Activated naive CD8-positive, alpha-beta T cell treated with anti-CD3 and anti-CD28 coated beads for 36 hours (primary cell): ENCODE data around the gene CASKIN1. TPM values are rescaled to one million over a fixed set of nuclear protein-coding genes. Genes with fewer than 3 reads are reported as not detected.
A peak's percentile ranks its signal among the peaks of the same experiment; 100 is the strongest.

ENCODE experiments used
- DNase-seq: peaks from one replicate; pipeline ENCODE4 v3.0.0; 2021
- H3K27ac Mint-ChIP-seq: one replicate; pipeline ENCODE4 v1.8.0; 2022; ENCODE audit warnings: mild to moderate bottlenecking, moderate library complexity, mixed read lengths
- H3K27me3 Mint-ChIP-seq: one replicate; pipeline ENCODE4 v1.8.0; 2022; ENCODE audit warnings: mild to moderate bottlenecking, mixed read lengths
- H3K36me3 Mint-ChIP-seq: one replicate; pipeline ENCODE4 v1.8.0; 2021; ENCODE audit warnings: mild to moderate bottlenecking, mixed read lengths
- H3K4me1 Mint-ChIP-seq: one replicate; pipeline ENCODE4 v1.8.0; 2021; ENCODE audit warnings: mixed read lengths
- H3K4me3 Mint-ChIP-seq: one replicate; pipeline ENCODE4 v1.8.0; 2022; ENCODE audit warnings: mild to moderate bottlenecking, moderate library complexity, mixed read lengths
- H3K9me3 Mint-ChIP-seq: one replicate; pipeline ENCODE4 v1.8.0; 2022; ENCODE audit warnings: mixed read lengths
- total RNA-seq, 2 experiments: library from RNA; stranded (reverse); gene quantifications; one replicate each; pipeline ENCODE4 v1.2.3, GENCODE V29; 2021

The CASKIN1 gene
- total RNA-seq, 2 experiments from 2014 or later: 1.8 to 3.4 TPM

DNA sequence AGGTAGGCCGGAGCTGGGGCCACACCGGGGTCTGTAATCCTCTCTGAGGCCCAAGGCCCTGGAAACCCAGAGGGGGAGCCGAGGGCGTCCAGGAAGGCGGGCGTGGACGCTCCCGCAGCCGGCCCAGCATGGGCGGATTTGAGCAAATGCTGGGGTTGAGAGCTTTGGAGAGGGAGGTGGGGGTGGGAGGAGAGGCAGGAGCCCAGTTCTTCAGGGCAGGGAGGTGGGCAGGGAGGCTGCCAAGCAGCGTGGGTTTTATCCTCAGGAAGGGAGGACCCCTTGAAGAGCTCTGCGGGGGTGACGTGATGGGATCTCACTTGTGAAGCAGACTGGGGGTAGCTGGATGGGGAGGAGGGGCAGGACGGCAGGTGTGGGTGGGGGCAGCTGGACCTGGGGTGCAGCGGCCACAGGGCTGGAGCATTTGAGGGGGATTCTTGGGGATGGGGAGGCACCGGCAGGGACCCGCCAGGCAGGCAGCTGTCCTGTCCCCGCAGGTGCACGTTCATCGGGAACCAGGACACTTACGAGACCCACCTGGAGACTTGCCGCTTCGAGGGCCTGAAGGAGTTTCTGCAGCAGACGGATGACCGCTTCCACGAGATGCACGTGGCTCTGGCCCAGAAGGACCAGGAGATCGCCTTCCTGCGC, 23.6 kb downstream of the CASKIN1 start:
- no peak overlapping the region for H3K4me3 Mint-ChIP-seq
- H3K9me3 Mint-ChIP-seq: no peaks in the 10 kb centered on the region
- H3K27ac Mint-ChIP-seq: no peak overlapping the region
- H3K4me1 Mint-ChIP-seq: no peaks in the 10 kb centered on the region
- peaks cover 11% of the 10 kb centered on the region for H3K36me3 Mint-ChIP-seq
- no peaks in the 10 kb centered on the region for H3K27me3 Mint-ChIP-seq
- no peak for DNase-seq

DNA sequence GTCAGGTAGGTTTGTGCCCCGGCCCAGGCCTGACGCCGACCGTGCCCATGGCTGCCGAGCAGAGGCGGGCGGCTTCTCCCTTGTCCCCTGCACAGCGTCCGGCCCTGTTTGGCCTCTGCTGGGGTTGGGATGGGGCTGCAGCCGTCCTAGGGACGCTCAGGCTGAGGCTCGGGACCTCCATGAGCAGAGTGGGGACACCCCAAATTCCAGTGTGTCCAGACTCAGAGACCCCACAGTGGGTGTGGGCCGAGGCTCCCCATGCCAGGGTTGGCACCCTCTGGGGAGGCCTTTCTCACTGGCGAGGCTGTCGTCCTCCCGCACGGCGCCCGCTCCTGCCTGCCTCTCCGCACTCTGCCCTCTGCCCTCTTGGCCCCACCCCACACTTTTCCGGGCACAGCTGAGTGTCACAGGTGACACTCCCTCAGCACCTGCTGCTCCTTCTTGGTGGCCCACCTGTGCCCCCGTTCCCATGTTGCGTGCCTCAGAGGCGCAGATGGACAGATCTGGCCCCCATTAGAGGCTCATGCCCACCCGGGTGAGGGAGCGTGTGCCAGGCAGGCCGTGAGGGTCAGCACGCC, 24.7 kb downstream of the CASKIN1 start:
- DNase-seq: no peak
- Mint-ChIP-seq H3K9me3 (no peaks in the 10 kb centered on the region), H3K4me3 (no peak overlapping the region), H3K27me3 (no peaks in the 10 kb centered on the region), H3K36me3 (peaks cover 6% of the 10 kb centered on the region), H3K4me1 (no peaks in the 10 kb centered on the region), H3K27ac (no peak overlapping the region)

DNA sequence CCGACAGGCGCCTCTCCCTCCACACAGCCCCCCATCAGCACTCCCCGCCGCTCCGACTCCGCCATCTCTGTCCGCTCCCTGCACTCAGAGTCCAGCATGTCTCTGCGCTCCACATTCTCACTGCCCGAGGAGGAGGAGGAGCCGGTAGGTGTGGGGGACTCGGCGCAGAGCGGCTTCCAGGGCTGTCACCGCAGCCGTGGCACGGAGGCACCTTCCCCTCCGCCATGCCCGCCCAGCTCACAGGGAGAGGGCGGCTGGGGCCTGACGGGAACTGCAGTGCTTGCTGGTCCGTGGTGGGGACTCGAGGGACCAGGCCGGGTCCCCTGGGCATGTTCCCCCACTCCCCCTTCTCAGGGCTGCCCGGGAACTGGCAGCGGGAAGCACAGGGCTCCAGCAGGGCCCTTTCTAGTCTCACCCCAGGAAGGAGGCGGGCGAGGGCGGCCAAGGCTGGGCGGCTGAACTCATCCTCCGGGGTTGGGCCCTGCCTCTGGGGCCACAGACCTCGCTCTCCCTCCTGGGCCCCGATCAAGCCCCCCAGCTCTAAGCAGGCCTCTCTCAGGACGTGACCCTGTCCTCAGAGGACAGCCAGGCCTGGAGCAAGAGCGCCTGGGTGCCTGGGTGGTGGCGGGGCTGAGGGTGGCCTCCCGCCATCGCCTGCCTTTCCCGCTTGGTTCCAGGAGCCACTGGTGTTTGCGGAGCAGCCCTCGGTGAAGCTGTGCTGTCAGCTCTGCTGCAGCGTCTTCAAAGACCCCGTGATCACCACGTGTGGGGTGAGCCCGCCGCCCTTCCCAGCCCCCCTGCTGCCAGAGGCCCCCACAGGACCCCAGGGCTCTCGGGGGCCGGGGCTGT, 25.6 kb downstream of the CASKIN1 start:
- Mint-ChIP-seq H3K4me1 (no peaks in the 10 kb centered on the region), H3K27me3 (no peaks in the 10 kb centered on the region), H3K4me3 (no peak overlapping the region), H3K27ac (no peak overlapping the region), H3K9me3 (no peaks in the 10 kb centered on the region), H3K36me3 (peaks cover 10% of the 10 kb centered on the region)
- no peak for DNase-seq

DNA sequence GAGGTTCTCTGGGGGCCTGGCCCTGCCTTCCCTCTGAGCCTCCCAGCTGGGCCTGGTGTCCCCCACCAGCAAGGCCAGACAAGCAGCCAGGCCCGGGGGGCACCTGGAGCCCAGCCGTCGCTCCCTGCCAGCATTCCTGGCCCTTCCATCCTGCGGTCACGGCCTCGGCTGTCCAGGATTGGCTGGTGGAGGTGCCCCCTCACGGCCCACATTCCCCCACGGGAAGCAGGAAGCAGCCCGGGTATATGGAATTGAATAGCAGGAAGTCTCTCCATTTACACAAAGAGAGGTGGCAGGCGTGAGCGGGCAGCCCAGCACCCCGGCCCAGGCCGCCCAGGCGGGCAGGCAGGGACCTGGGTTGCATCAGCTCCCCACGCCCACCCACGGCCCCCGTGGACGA, 26.3 kb downstream of the CASKIN1 start:
- H3K4me1 Mint-ChIP-seq: no peaks in the 10 kb centered on the region
- H3K4me3 Mint-ChIP-seq: no peak overlapping the region
- no peaks in the 10 kb centered on the region for H3K27me3 Mint-ChIP-seq
- no peak for DNase-seq
- peaks cover 13% of the 10 kb centered on the region for H3K36me3 Mint-ChIP-seq
- no peak overlapping the region for H3K27ac Mint-ChIP-seq
- H3K9me3 Mint-ChIP-seq: no peaks in the 10 kb centered on the region

- Mint-ChIP-seq H3K27me3 (no peaks in the 10 kb centered on the region), H3K27ac (no peak overlapping the region), H3K9me3 (no peaks in the 10 kb centered on the region), H3K4me3 (no peak overlapping the region), H3K4me1 (no peaks in the 10 kb centered on the region), H3K36me3 (peaks cover 9% of the 10 kb centered on the region)
- no peak for DNase-seq
Observed at GRCh38 chr16:2167068-2167638, 29.3 kb downstream of the CASKIN1 start.

- Mint-ChIP-seq H3K36me3 (peaks cover 9% of the 10 kb centered on the region), H3K4me1 (no peaks in the 10 kb centered on the region), H3K27ac (no peak overlapping the region), H3K27me3 (no peaks in the 10 kb centered on the region), H3K4me3 (no peak overlapping the region), H3K9me3 (no peaks in the 10 kb centered on the region)
- DNase-seq: no peak
Observed at GRCh38 chr16:2166263-2167067, 29.9 kb downstream of the CASKIN1 start.

- Mint-ChIP-seq H3K27ac (no peak overlapping the region), H3K36me3 (peaks cover 9% of the 10 kb centered on the region), H3K4me1 (no peaks in the 10 kb centered on the region), H3K27me3 (no peaks in the 10 kb centered on the region), H3K4me3 (no peak overlapping the region), H3K9me3 (no peaks in the 10 kb centered on the region)
- no peak for DNase-seq
Observed at GRCh38 chr16:2165861-2166260, 30.5 kb downstream of the CASKIN1 start.

DNA sequence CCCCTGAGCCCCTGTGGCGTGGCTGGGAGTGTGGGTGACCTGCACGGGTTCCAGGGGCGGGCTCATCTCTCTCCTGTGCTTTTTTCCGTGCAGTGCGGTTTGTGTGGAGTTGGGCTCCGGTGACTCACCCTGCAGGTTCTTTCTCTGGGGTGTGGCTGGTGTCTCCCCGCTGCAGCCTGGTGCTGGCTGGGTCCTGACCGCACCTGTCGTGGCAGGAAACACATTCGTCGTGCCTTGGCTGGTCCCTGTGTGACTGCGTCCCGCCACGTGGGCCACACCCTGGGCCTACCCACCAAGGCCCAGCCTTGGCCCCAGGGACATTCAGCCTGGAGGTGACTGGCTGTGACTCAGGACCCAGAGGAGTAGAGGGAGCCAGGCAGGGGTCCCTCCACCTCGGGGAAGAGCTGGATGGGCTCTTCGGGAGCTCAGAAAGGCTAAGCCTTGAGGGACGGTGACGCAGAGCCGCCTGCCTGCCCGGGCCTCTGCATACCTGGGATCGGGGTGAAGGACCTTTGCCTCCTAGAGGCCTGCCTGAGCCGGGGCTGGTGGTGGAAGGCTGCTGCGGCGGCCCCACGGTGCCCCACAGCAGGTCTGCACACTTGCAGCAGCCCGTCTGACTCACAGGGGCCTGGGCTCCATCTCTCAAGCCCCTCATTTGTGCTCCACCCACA, 33.1 kb downstream of the CASKIN1 start:
- Mint-ChIP-seq H3K9me3 (no peaks in the 10 kb centered on the region), H3K4me3 (no peak overlapping the region), H3K4me1 (peaks cover 3% of the 10 kb centered on the region), H3K36me3 (peaks cover 9% of the 10 kb centered on the region), H3K27ac (peak overlapping the region; percentile 45), H3K27me3 (no peaks in the 10 kb centered on the region)
- DNase-seq: no peak

GRCh38 chr16:2162676-2163118, 33.7 kb downstream of the CASKIN1 start:
- Mint-ChIP-seq H3K4me1 (peaks cover 8% of the 10 kb centered on the region), H3K9me3 (no peaks in the 10 kb centered on the region), H3K27me3 (no peaks in the 10 kb centered on the region), H3K4me3 (no peak overlapping the region), H3K27ac (no peak overlapping the region), H3K36me3 (peaks cover 9% of the 10 kb centered on the region)
- no peak for DNase-seq

- no peak overlapping the region for H3K4me3 Mint-ChIP-seq
- H3K4me1 Mint-ChIP-seq: peaks cover 14% of the 10 kb centered on the region
- no peak overlapping the region for H3K27ac Mint-ChIP-seq
- H3K36me3 Mint-ChIP-seq: peaks cover 9% of the 10 kb centered on the region
- H3K9me3 Mint-ChIP-seq: no peaks in the 10 kb centered on the region
- no peak for DNase-seq
- no peaks in the 10 kb centered on the region for H3K27me3 Mint-ChIP-seq
Observed at GRCh38 chr16:2161911-2162310, 34.5 kb downstream of the CASKIN1 start.

GRCh38 chr16:2160915-2161551, 35.4 kb downstream of the CASKIN1 start:
- Mint-ChIP-seq H3K27me3 (no peaks in the 10 kb centered on the region), H3K27ac (no peak overlapping the region), H3K4me1 (peaks cover 15% of the 10 kb centered on the region), H3K36me3 (peaks cover 8% of the 10 kb centered on the region), H3K9me3 (no peaks in the 10 kb centered on the region), H3K4me3 (no peak overlapping the region)
- DNase-seq: no peak

DNA sequence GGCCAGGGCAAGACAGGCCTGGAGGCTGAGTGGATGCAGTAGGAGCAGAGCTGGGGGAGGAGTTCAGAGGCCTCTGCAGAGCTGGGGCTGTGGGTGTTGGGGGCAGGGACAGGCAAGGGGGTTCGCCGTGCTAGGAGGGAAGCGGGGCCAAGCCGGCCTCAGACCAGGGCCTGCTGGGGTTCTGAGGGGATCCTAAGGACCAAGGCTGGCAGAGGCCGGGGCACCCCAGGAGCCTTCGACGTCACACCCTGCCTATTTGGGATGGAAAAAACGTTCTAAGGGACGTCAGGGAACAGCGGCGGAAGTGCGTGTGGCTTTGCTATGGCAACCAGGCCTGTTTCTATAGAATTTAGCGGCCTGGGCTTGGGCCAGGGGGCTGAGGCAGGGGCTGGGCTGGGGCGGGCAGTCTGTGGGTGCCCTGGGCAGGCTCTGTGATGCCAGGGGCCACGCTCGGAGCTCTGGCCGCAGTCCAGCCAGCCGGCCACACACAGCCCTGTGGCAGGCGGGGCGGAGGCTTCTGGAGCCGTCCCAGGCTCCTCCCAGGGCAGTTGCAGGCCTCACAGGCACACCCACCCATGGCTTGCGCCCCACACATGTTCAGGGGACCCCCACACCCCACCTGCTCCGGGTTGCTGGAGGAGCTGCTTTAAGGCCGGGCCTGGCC, 37.1 kb downstream of the CASKIN1 start:
- no peak for DNase-seq
- Mint-ChIP-seq H3K36me3 (peaks cover 14% of the 10 kb centered on the region), H3K27ac (no peak overlapping the region), H3K4me3 (no peak overlapping the region), H3K9me3 (no peaks in the 10 kb centered on the region), H3K27me3 (peaks cover 7% of the 10 kb centered on the region), H3K4me1 (peaks cover 17% of the 10 kb centered on the region)

- Mint-ChIP-seq H3K36me3 (peaks cover 24% of the 10 kb centered on the region), H3K4me3 (peak overlapping the region; percentile 29)
Observed at GRCh38 chr16:2158262-2158638, 38.2 kb downstream of the CASKIN1 start.

More at GRCh38 chr16:2158262-2158638, 38.2 kb downstream of the CASKIN1 start:
- H3K27me3 Mint-ChIP-seq: peaks cover 9% of the 10 kb centered on the region
- no peaks in the 10 kb centered on the region for H3K9me3 Mint-ChIP-seq
- peaks cover 22% of the 10 kb centered on the region for H3K4me1 Mint-ChIP-seq
- DNase-seq: no peak
- no peak overlapping the region for H3K27ac Mint-ChIP-seq
